ENCODE results near the gene TMEM269. TPM values are rescaled to one million over a fixed set of nuclear protein-coding genes. Genes with fewer than 3 reads are reported as not detected.

TMEM269 gene
- total and polyA plus RNA-seq, 2 donors (not counting 1 experiment from before 2014, with no cell fraction given), result 0.21 to 0.47 TPM

GRCh38 chr1:42766741-42767509 lies 17.9 kb upstream of the TMEM269 start, which contains the start of the genes C1orf50 and P3H1:
TSS of gene C1orf50 (plus strand) at chr1:42767249. CDS start at chr1:42767312, 63 bp downstream.
TSS of gene P3H1 (minus strand) at chr1:42767028. CDS start at chr1:42766971, 57 bp downstream.
- under 1% methylated on average over 82 of the region's 82 CpGs for WGBS (ENCODE audit: insufficient coverage)
- CTCF ChIA-PET, result interaction anchor here (0.8 to 3.0 kb wide), 19 partner anchors 10 to 308 kb away, joined by 3 to 27 read pairs (median 4); partner anchors contain the start of genes PPIH, YBX1 and ZNF691
- POLR2A ChIA-PET, result interaction anchor here (0.5 to 2.3 kb wide), 11 partner anchors 11 to 1300 kb away, joined by 3 to 22 read pairs (median 3); partner anchors contain the start of genes CCDC30, ELOVL1, MED8 and PPIH

More at GRCh38 chr1:42766741-42767509, 17.9 kb upstream of the TMEM269 start, which contains the start of the genes C1orf50 and P3H1:
- H3K4me3 ChIP-seq (ENCODE audit: control extremely low read depth in 1 of 5, extremely low read depth in 1 of 5, insufficient read depth in 1 of 5, low read depth in 2 of 5, low read length in 4 of 5), result peak within 1 kb of the TSS; percentile 71 to 92 (median 76)
- peaks cover 24% of the 10 kb centered on the region for H3K4me1 Mint-ChIP-seq
- ATAC-seq (ENCODE audit: low read depth) (peak; percentile 92), DNase-seq (peak; percentile 100)
- H3K4me1 ChIP-seq (ENCODE audit: control insufficient read depth in 2 of 2, insufficient read depth in 2 of 2, low read length in 2 of 2), result peaks cover 27 to 31% of the 10 kb centered on the region in 2 donors
- H3K9me3 Mint-ChIP-seq (ENCODE audit: insufficient read depth), result no peaks in the 10 kb centered on the region
- H3K36me3 ChIP-seq (replicated peaks in 1 of 2; ENCODE audit: control extremely low read depth in 1 of 2, control insufficient read depth in 1 of 2, extremely low read depth in 1 of 2, insufficient read depth in 2 of 2, low read length in 1 of 2), result peaks cover 0 to 2% of the 10 kb centered on the region in 2 experiments
- intact Hi-C loops (cut with micrococcal nuclease), result loop anchor here (1.0 to 10.0 kb wide), 12 partner anchors 50 to 1265 kb away; partner anchors contain the start of genes CFAP57, EBNA1BP2, ELOVL1 and ERMAP
- H4K20me1 ChIP-seq (ENCODE audit: control insufficient read depth, insufficient read depth, low read length, poor library complexity, severe bottlenecking), result no peaks in the 10 kb centered on the region
- H3K9ac ChIP-seq (ENCODE audit: low read length), result peak within 1 kb of the TSS; percentile 80
- H3K4me2 ChIP-seq (replicated peaks; ENCODE audit: low read depth, low read length, poor library complexity, severe bottlenecking), result peak within 1 kb of the TSS; percentile 84
- H3K79me2 ChIP-seq (ENCODE audit: control insufficient read depth, insufficient read depth, low read length), result peaks cover 91% of the 10 kb centered on the region
- peak within 1 kb of the TSS; percentile 98 for H3K27ac Mint-ChIP-seq
- H2AFZ ChIP-seq (ENCODE audit: insufficient read depth, low read depth, low read length, poor library complexity, severe bottlenecking), result peak within 1 kb of the TSS; percentile 92
- no peaks in the 10 kb centered on the region for H3K27me3 Mint-ChIP-seq
- no peaks in the 10 kb centered on the region for H3K9me3 ChIP-seq (ENCODE audit: control extremely low read depth in 1 of 3, control insufficient read depth in 2 of 3, insufficient read depth in 1 of 3, low read length in 2 of 3)
- no peak within 1 kb of the TSS for H3K4me3 Mint-ChIP-seq
- H3K27ac ChIP-seq (ENCODE audit: low read length in 2 of 2), result peak within 1 kb of the TSS; percentile 53 to 83
- H3K27me3 ChIP-seq (replicated peaks in 1 of 4; ENCODE audit: control extremely low read depth in 1 of 4, control insufficient read depth in 3 of 4, insufficient read depth in 4 of 4, low read length in 3 of 4), result no peaks in the 10 kb centered on the region
- TF ChIP-seq, protein P1, sequence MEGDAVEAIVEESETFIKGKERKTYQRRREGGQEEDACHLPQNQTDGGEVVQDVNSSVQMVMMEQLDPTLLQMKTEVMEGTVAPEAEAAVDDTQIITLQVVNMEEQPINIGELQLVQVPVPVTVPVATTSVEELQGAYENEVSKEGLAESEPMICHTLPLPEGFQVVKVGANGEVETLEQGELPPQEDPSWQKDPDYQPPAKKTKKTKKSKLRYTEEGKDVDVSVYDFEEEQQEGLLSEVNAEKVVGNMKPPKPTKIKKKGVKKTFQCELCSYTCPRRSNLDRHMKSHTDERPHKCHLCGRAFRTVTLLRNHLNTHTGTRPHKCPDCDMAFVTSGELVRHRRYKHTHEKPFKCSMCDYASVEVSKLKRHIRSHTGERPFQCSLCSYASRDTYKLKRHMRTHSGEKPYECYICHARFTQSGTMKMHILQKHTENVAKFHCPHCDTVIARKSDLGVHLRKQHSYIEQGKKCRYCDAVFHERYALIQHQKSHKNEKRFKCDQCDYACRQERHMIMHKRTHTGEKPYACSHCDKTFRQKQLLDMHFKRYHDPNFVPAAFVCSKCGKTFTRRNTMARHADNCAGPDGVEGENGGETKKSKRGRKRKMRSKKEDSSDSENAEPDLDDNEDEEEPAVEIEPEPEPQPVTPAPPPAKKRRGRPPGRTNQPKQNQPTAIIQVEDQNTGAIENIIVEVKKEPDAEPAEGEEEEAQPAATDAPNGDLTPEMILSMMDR (IDR thresholded peaks at IDR 0.05), result no peak
- TF ChIP-seq EZH2 (IDR thresholded peaks at IDR 0.05; ENCODE audit: borderline replicate concordance, insufficient read depth, low read depth, low read length, poor library complexity, severe bottlenecking), result no peak

Measured in B cell (primary cell).